Smooth muscle cell of the brain vasculature (primary cell): ENCODE data around the gene LAIR1.
"Not testable (repeated sequence)": the region's sequence is repeated elsewhere in the genome, so short reads cannot be mapped to it uniquely, and the experiment has no call there.

Experiments
- DNase-seq: peaks from one replicate; pipeline ENCODE4 v3.0.0-alpha.2; 2012; ENCODE audit warnings: low read depth, low spot score

LAIR1 gene

GRCh38 chr19:54376610-54377285 lies 12.0 kb upstream of the LAIR1 start:
- DNase-seq = no peak

- DNase-seq = not testable (repeated sequence)
Measured at GRCh38 chr19:54375181-54375938, 10.6 kb upstream of the LAIR1 start.

- no peak for DNase-seq
Measured at GRCh38 chr19:54373781-54374631, 9.3 kb upstream of the LAIR1 start.

GRCh38 chr19:54371453-54371852 lies 6.7 kb upstream of the LAIR1 start:
- not testable (repeated sequence) for DNase-seq

GRCh38 chr19:54370434-54370796 lies 5.7 kb upstream of the LAIR1 start:
- not testable (repeated sequence) for DNase-seq

GRCh38 chr19:54369688-54370433 lies 5.1 kb upstream of the LAIR1 start:
- not testable (repeated sequence) for DNase-seq

GRCh38 chr19:54369082-54369687 lies 4.5 kb upstream of the LAIR1 start:
- no peak for DNase-seq

GRCh38 chr19:54366811-54367210 lies 2.1 kb upstream of the LAIR1 start:
- DNase-seq = no peak

GRCh38 chr19:54365798-54366197 lies 1.1 kb upstream of the LAIR1 start:
- DNase-seq = not testable (repeated sequence)

- DNase-seq = not testable (repeated sequence)
Measured at GRCh38 chr19:54361680-54362422, 2.9 kb downstream of the LAIR1 start.

GRCh38 chr19:54359149-54359820 lies 5.4 kb downstream of the LAIR1 start:
- not testable (repeated sequence) for DNase-seq

GRCh38 chr19:54357381-54357780 lies 7.3 kb downstream of the LAIR1 start:
- no peak for DNase-seq

GRCh38 chr19:54356444-54357056 lies 8.2 kb downstream of the LAIR1 start:
- DNase-seq = no peak

- DNase-seq = no peak
Measured at GRCh38 chr19:54355675-54356074, 9.1 kb downstream of the LAIR1 start.

GRCh38 chr19:54354761-54355160 lies 10.0 kb downstream of the LAIR1 start:
- DNase-seq = no peak

GRCh38 chr19:54352546-54352945 lies 12.2 kb downstream of the LAIR1 start:
- no peak for DNase-seq

GRCh38 chr19:54352041-54352440 lies 12.7 kb downstream of the LAIR1 start:
- DNase-seq = no peak

- DNase-seq = no peak
Measured at GRCh38 chr19:54351474-54351873, 13.3 kb downstream of the LAIR1 start.

GRCh38 chr19:54345938-54346386 lies 18.8 kb downstream of the LAIR1 start:
- no peak for DNase-seq
